Adrenal gland (tissue), 12 donors: Measurements from ENCODE around the gene SLC9C2. TPM values are rescaled to one million over a fixed set of nuclear protein-coding genes. Genes with fewer than 3 reads are reported as not detected.

Experiments used
- DNase-seq, 7 donors: peaks; one replicate each; pipeline ENCODE4 v3.0.0-alpha.2; 2019 to 2020
- H3K27ac ChIP-seq, 5 donors: fragments of 200-600 bp; sonication (generic) in 4 of 5; 1 replicate in 3 of 5; 2 replicates in 2 of 5; pipeline versions ENCODE4 v1.5.1 to v1.8.0; 2016 to 2020; ENCODE audit warnings: mild to moderate bottlenecking in 1 of 5
- H3K27me3 ChIP-seq: fragments of 200-600 bp; 2 replicates; pipeline ENCODE4 v1.8.0; 2021
- H3K36me3 ChIP-seq, 2 donors: fragments of 200-600 bp; replicated peaks in 1 of 2; 1 replicate in 1 of 2; 2 replicates in 1 of 2; pipeline versions ENCODE4 v1.5.1 to v1.8.0; 2018 to 2022
- H3K4me1 ChIP-seq, 2 donors: fragments of 200-600 bp; replicated peaks in 1 of 2; 1 replicate in 1 of 2; 2 replicates in 1 of 2; pipeline versions ENCODE4 v1.5.1 to v1.8.0; 2018 to 2021
- H3K4me3 ChIP-seq, 4 donors: fragments of 200-600 bp; sonication (generic) in 3 of 4; one replicate each; pipeline ENCODE4 v1.5.1; 2016 to 2018
- H3K9me3 ChIP-seq, 3 donors: fragments of 200-600 bp; sonication (generic) in 1 of 3; replicated peaks in 1 of 3; 1 replicate in 2 of 3; 2 replicates in 1 of 3; pipeline versions ENCODE4 v1.5.1 to v1.8.0; 2016 to 2021
- POLR2A ChIP-seq, 2 donors: fragments of 450-650 bp; IDR thresholded peaks; one replicate each; pipeline ENCODE4 v1.6.1; 2017; ENCODE audit warnings: antibody characterized with exemption in 2 of 2, mild to moderate bottlenecking in 2 of 2, moderate library complexity in 1 of 2
- WGBS, 4 donors: extraction: QIAGEN DNeasy Blood & Tissue Kit in 2 of 4; methylation state at CpG; one replicate each; pipeline versions ENCODE4 v1.1.5 to v1.1.7; 2013 to 2017; 5-methylcytosine and 5-hydroxymethylcytosine counted together
- intact Hi-C, 2 donors: fragments of 100-400 bp; cut with DNase I; formaldehyde crosslinking; loops; one replicate each; pipeline versions ENCODE4 v1.14.1 to v1.15.0; 2022 to 2023
- polyA plus RNA-seq, 3 donors: library from polyadenylated mRNA; stranded (reverse); fragments of 200-250 nt in 2 of 3; fragments of 350-450 nt in 1 of 3; fragmentation: Illumina TruSeq in 1 of 3; extraction: RNeasy Lipid Tissue Mini Kit (QIAGEN cat#74804) in 1 of 3; gene quantifications; one replicate each; pipeline ENCODE4 v1.2.3, GENCODE V29; 2013 to 2014
- total RNA-seq, 9 donors: library from RNA; depleted of rRNA in 4 of 9; stranded (reverse); fragments of >200 nt in 4 of 9; fragments of 120-200 nt in 1 of 9; fragmentation: NEBNext Ultra II Directional in 1 of 9; extraction: Animal tissue kit (Norgen Biotek cat#: 25700) in 1 of 9; gene quantifications; one replicate each; pipeline versions ENCODE4 v1.1.0 to v1.2.4, GENCODE V29; 2013 to 2023
- TF ChIP-seq, protein P1 (sequence below), 6 experiments: fragments of 450-650 bp in 4 of 6; fragments of 200-600 bp in 2 of 6; sonication (generic) in 1 of 6; IDR thresholded peaks; 1 replicate in 5 of 6; 2 replicates in 1 of 6; pipeline versions ENCODE4 v1.5.1 to v1.8.0; 2016 to 2021; ENCODE audit warnings: antibody characterized with exemption in 6 of 6, mild to moderate bottlenecking in 2 of 6, moderate library complexity in 1 of 6
- donor health status: healthy with polysubstance abuse.
- donor health status: Bipolar disorder and iron deficiency.
- donor health status: DM: yes; HTN: yes; CAD: no.
- donor health status: DM: no; HTN: no; CAD: no.
- donor health status: DM: no; HTN: no; CAD: no.
- donor health status: DM: yes; HTN: yes; CAD: no.

SLC9C2 gene
- total and polyA plus RNA-seq, 12 donors, result 0.11 to 1.2 (median 0.33) TPM; not detected in 4

DNA sequence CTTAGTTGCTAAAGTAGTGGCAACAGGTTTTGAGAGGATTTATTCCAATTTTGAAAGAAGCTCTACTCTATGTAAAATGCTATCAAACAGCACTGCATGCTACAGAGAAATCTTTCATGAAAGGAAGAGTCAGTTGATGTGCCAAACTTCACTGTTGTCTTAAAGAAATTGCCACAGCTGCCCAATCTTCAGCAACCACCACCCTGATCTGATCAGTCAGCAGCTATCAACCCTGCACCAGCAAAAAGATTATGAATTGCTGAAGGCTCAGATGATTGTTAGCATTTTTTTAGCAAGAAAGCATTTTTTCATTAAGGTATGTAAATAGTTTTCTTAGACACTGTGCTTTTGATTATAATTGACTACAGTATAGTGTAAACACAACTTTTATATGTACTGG, 49.6 kb downstream of the SLC9C2 start:
- Histone ChIP-seq H3K36me3 (no peaks in the 10 kb centered on the region), H3K9me3 (no peaks in the 10 kb centered on the region), H3K4me3 (no peak overlapping the region), H3K4me1 (no peaks in the 10 kb centered on the region), H3K27ac (no peak overlapping the region), H3K27me3 (no peaks in the 10 kb centered on the region)
- intact Hi-C loops, result no loop called here
- DNase-seq, result no peak
- TF ChIP-seq POLR2A (IDR thresholded peaks at IDR 0.05), result no peak
- TF ChIP-seq, protein P1, sequence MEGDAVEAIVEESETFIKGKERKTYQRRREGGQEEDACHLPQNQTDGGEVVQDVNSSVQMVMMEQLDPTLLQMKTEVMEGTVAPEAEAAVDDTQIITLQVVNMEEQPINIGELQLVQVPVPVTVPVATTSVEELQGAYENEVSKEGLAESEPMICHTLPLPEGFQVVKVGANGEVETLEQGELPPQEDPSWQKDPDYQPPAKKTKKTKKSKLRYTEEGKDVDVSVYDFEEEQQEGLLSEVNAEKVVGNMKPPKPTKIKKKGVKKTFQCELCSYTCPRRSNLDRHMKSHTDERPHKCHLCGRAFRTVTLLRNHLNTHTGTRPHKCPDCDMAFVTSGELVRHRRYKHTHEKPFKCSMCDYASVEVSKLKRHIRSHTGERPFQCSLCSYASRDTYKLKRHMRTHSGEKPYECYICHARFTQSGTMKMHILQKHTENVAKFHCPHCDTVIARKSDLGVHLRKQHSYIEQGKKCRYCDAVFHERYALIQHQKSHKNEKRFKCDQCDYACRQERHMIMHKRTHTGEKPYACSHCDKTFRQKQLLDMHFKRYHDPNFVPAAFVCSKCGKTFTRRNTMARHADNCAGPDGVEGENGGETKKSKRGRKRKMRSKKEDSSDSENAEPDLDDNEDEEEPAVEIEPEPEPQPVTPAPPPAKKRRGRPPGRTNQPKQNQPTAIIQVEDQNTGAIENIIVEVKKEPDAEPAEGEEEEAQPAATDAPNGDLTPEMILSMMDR (IDR thresholded peaks at IDR 0.05), result no peak

DNA sequence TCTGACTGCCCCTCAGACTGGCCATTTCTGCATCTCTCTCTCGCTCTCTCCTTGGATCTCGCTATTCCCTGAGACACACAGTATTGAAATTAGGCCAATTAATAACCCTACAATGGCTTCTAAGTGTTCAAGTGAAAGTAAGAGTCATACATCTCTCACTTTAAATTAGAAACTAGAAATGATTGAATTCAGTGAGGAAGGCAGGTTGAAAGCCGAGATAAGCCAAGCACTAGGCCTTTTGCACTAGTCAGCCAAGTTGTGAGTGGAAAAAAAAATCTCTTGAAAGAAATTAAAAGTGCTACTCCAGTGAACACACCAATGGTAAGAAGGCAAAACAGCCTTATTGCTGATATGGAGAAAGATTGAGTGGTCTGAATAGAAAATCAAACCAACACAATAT, 51.2 kb downstream of the SLC9C2 start:
- TF ChIP-seq, protein P1 (IDR thresholded peaks at IDR 0.05), result no peak
- 89 to 91% (median 89%) methylated on average over 3 of the region's 3 CpGs for WGBS, 4 donors
- DNase-seq, result no peak
- Histone ChIP-seq H3K27ac (no peak overlapping the region), H3K9me3 (no peaks in the 10 kb centered on the region), H3K4me1 (no peaks in the 10 kb centered on the region), H3K4me3 (no peak overlapping the region), H3K27me3 (no peaks in the 10 kb centered on the region), H3K36me3 (no peaks in the 10 kb centered on the region)
- intact Hi-C loops, result no loop called here

DNA sequence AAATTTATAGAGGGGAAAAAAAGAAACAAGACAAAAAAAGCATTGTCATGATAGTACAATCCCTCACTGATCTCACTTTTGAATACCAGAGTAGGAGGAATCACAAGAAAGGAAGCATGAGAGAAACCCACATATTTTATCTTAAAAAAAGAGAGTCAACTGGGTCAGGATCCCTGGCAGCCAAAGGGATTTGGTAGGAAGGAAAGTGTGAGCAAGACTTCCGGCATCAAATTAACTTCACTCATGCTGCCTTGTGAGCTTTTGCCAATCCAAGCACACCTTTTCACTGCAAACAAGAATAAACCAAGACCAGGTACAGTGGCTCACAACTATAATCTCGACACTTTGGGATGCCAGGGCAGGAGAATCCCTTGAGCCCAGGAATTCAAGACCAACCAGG, 53.1 kb downstream of the SLC9C2 start:
- intact Hi-C loops, result no loop called here
- Histone ChIP-seq H3K27me3 (no peaks in the 10 kb centered on the region), H3K36me3 (no peaks in the 10 kb centered on the region), H3K4me3 (no peak overlapping the region), H3K27ac (no peak overlapping the region), H3K4me1 (no peaks in the 10 kb centered on the region), H3K9me3 (no peaks in the 10 kb centered on the region)
- no peak for DNase-seq
- WGBS, 4 donors, result 82 to 97% (median 84%) methylated on average over 2 of the region's 2 CpGs
- TF ChIP-seq, protein P1 (IDR thresholded peaks at IDR 0.05), result no peak
- no peak for TF ChIP-seq POLR2A (IDR thresholded peaks at IDR 0.05)

DNA sequence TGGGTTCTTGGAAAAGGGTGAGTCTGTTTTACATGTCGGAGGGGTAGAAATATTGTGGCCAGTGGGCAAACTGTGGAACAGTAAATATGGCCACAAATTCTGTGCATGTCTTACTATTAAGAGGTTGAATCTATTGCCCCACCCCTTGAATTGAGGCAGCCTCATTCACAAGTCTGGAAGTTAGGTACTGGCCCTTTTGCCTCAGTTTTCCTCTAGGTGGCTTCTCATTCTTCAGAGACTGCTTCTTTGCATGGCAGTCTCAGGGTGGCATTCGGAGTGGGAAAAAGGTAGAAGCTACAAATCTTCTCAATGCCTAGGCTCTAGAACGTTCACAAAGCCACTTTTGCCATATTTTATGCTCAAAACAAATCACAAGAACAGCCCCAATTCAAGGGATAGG, 57.2 kb downstream of the SLC9C2 start:
- intact Hi-C loops, result no loop called here
- WGBS, 4 donors, result 62 to 80% (median 66%) methylated on average over 3 of the region's 3 CpGs
- H3K4me1 ChIP-seq, result no peaks in the 10 kb centered on the region
- no peak overlapping the region for H3K4me3 ChIP-seq
- H3K36me3 ChIP-seq, result no peaks in the 10 kb centered on the region
- no peak overlapping the region for H3K27ac ChIP-seq
- DNase-seq, result no peak
- H3K27me3 ChIP-seq, result no peaks in the 10 kb centered on the region
- no peaks in the 10 kb centered on the region for H3K9me3 ChIP-seq
- no peak for TF ChIP-seq POLR2A (IDR thresholded peaks at IDR 0.05)
- TF ChIP-seq, protein P1 (IDR thresholded peaks at IDR 0.05), result no peak
